ENCODE measurements around the gene CCDC33. TPM values are rescaled to one million over a fixed set of nuclear protein-coding genes. Genes with fewer than 3 reads are reported as not detected.
"Not testable (repeated sequence)": the region's sequence is repeated elsewhere in the genome, so short reads cannot be mapped to it uniquely, and the experiment has no call there.

The CCDC33 gene
- total and polyA plus RNA-seq, 8 donors, result 0.58 to 9.4 (median 0.73) TPM; not detected in 5

GRCh38 chr15:74359376-74359775 is 123.2 kb downstream of the CCDC33 start:
- 63 to 76% (median 70%) methylated on average over 6 of the region's 6 CpGs for WGBS, 5 donors
- H3K9me3 ChIP-seq; intact Hi-C loops (cut with DNase I; ENCODE audit: low total_unique reads); H3K4me1 ChIP-seq; H3K27ac ChIP-seq; DNase-seq; H3K4me3 ChIP-seq; H3K27me3 ChIP-seq; H3K36me3 ChIP-seq: not testable (repeated sequence)

GRCh38 chr15:74360855-74361254 is 124.7 kb downstream of the CCDC33 start:
- peaks cover 0 to 16% (median 8%) of the 10 kb centered on the region in 3 donors for H3K27me3 ChIP-seq
- H3K27ac ChIP-seq; H3K36me3 ChIP-seq; H3K9me3 ChIP-seq; H3K4me3 ChIP-seq; intact Hi-C loops (cut with DNase I; ENCODE audit: low total_unique reads); H3K4me1 ChIP-seq; DNase-seq: not testable (repeated sequence)
- 40 to 68% (median 43%) methylated on average over 1 of the region's 1 CpG for WGBS, 5 donors

- Histone ChIP-seq H3K9me3 (no peaks in the 10 kb centered on the region), H3K27me3 (peaks cover 0 to 32% (median 22%) of the 10 kb centered on the region in 3 donors), H3K4me1 (peaks cover 7 to 15% (median 12%) of the 10 kb centered on the region in 4 donors), H3K4me3 (no peak overlapping the region), H3K27ac (no peak overlapping the region), H3K36me3 (no peaks in the 10 kb centered on the region)
- TF ChIP-seq POLR2AphosphoS5 (IDR thresholded peaks at IDR 0.05) (no peak), CTCF (IDR thresholded peaks at IDR 0.05) (no peak), POLR2A (IDR thresholded peaks at IDR 0.05) (no peak), EP300 (IDR thresholded peaks at IDR 0.05) (no peak)
- intact Hi-C loops (cut with DNase I; ENCODE audit: low total_unique reads), result no loop called here
- 81 to 94% (median 89%) methylated on average over 1 of the region's 1 CpG for WGBS, 5 donors
- DNase-seq, result no peak
Measured at GRCh38 chr15:74362482-74362881, 126.4 kb downstream of the CCDC33 start.

GRCh38 chr15:74364936-74365597 is 128.9 kb downstream of the CCDC33 start:
- TF ChIP-seq POLR2AphosphoS5 (IDR thresholded peaks at IDR 0.05), result no peak
- no peak for TF ChIP-seq POLR2A (IDR thresholded peaks at IDR 0.05)
- TF ChIP-seq EP300 (IDR thresholded peaks at IDR 0.05), result no peak
- TF ChIP-seq CTCF (IDR thresholded peaks at IDR 0.05), result no peak
- WGBS, 5 donors, result 81 to 91% (median 86%) methylated on average over 12 of the region's 12 CpGs
- peaks cover 0 to 54% (median 30%) of the 10 kb centered on the region in 3 donors for H3K27me3 ChIP-seq
- H3K36me3 ChIP-seq, result no peaks in the 10 kb centered on the region
- H3K4me1 ChIP-seq, result peaks cover 7 to 15% (median 12%) of the 10 kb centered on the region in 4 donors
- H3K4me3 ChIP-seq, result peak overlapping the region; percentile 52 to 66 (median 54)
- no peak for DNase-seq
- peak overlapping the region in 3 of 5 donors; percentile 60 to 71 (median 68) for H3K27ac ChIP-seq
- intact Hi-C loops (cut with DNase I; ENCODE audit: low total_unique reads), result no loop called here
- H3K9me3 ChIP-seq, result no peaks in the 10 kb centered on the region

- Histone ChIP-seq H3K36me3 (no peaks in the 10 kb centered on the region), H3K4me1 (peaks cover 7 to 15% (median 12%) of the 10 kb centered on the region in 4 donors), H3K27ac (peak overlapping the region; percentile 9 to 71 (median 60)), H3K9me3 (no peaks in the 10 kb centered on the region), H3K4me3 (peak overlapping the region; percentile 52 to 66 (median 54)), H3K27me3 (peaks cover 0 to 59% (median 30%) of the 10 kb centered on the region in 3 donors)
- TF ChIP-seq POLR2AphosphoS5 (IDR thresholded peaks at IDR 0.05), result no peak
- no peak for TF ChIP-seq EP300 (IDR thresholded peaks at IDR 0.05)
- TF ChIP-seq POLR2A (IDR thresholded peaks at IDR 0.05), result no peak
- no peak for TF ChIP-seq CTCF (IDR thresholded peaks at IDR 0.05)
- peak in 1 of 2 donors; percentile 86 for DNase-seq
- intact Hi-C loops (cut with DNase I; ENCODE audit: low total_unique reads), result no loop called here
- WGBS, 5 donors, result 5 to 13% (median 6%) methylated on average over 36 to 75 of the region's 75 CpGs
Measured at GRCh38 chr15:74365598-74366445, 129.7 kb downstream of the CCDC33 start.
